Activated CD4-positive, alpha-beta memory T cell treated with anti-CD3 and anti-CD28 coated beads, Interleukin-2, amount 10 ng/mL, durations not matched to agents 7 days and 5 days (primary cell): ENCODE results near the gene S1PR4. TPM values are rescaled to one million over a fixed set of nuclear protein-coding genes. Genes with fewer than 3 reads are reported as not detected.
"Not testable (repeated sequence)": the region's sequence is repeated elsewhere in the genome, so short reads cannot be mapped to it uniquely, and the experiment has no call there.

Experiments used
- CTCF ChIA-PET: fragments of 350-600 bp; sonication (Branson Sonifier 250); formaldehyde crosslinking; loops from one replicate; lab custom pipeline; 2021; ENCODE audit warnings: antibody characterized with exemption, inconsistent platforms; lab: Charles Lee
- POLR2A ChIA-PET: fragments of 350-600 bp; sonication (Branson Sonifier 250); formaldehyde crosslinking; loops from one replicate; lab custom pipeline; 2021; ENCODE audit warnings: antibody characterized with exemption; lab: Charles Lee
- DNase-seq: peaks from one replicate; pipeline ENCODE4 v3.0.0-alpha.2; 2020
- H3K27ac Mint-ChIP-seq: one replicate; pipeline ENCODE4 v1.8.0; 2021; ENCODE audit warnings: mild to moderate bottlenecking, mixed read lengths
- H3K27me3 Mint-ChIP-seq: one replicate; pipeline ENCODE4 v1.8.0; 2021; ENCODE audit warnings: mixed read lengths
- H3K36me3 Mint-ChIP-seq: one replicate; pipeline ENCODE4 v1.8.0; 2021; ENCODE audit warnings: low read depth, mixed read lengths
- H3K4me1 Mint-ChIP-seq: one replicate; pipeline ENCODE4 v1.8.0; 2021; ENCODE audit warnings: mixed read lengths
- H3K4me3 Mint-ChIP-seq: one replicate; pipeline ENCODE4 v1.8.0; 2021; ENCODE audit warnings: mild to moderate bottlenecking, mixed read lengths
- H3K9me3 Mint-ChIP-seq: one replicate; pipeline ENCODE4 v1.8.0; 2021; ENCODE audit warnings: mixed read lengths
- total RNA-seq, 2 experiments: library from RNA; stranded (reverse); gene quantifications; one replicate each; pipeline ENCODE4 v1.2.3, GENCODE V29; 2021

S1PR4 gene
- total RNA-seq, 2 experiments from 2014 or later: 275 to 280 TPM

DNA sequence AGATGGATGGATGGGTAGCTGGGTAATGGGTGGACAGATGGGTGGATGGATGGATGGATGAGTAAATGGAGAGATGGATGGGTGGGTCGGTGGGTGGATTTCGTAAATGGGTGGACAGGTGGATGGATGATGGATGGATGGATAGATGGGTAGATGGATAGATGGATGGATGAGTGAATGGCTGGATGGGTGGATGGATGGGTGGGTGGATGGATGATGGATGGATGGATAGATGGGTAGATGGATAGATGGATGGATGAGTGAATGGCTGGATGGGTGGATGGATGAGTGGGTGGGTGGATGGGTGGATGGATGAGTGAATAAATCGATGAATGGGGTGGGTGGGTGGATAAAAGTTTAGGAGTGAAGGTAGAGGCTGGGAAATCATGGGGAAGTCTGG, 24.1 kb upstream of the S1PR4 start:
- DNase-seq, CTCF ChIA-PET, H3K9me3 Mint-ChIP-seq, H3K27ac Mint-ChIP-seq, H3K27me3 Mint-ChIP-seq, H3K4me3 Mint-ChIP-seq: not testable (repeated sequence)
- POLR2A ChIA-PET: interaction anchor here (1.0 to 1.6 kb wide), 5 partner anchors 16 to 24 kb away, joined by 3 to 6 read pairs (median 4); partner anchors contain the start of genes GNA15 and S1PR4
- Mint-ChIP-seq H3K36me3 (peaks cover 17% of the 10 kb centered on the region), H3K4me1 (peaks cover 16% of the 10 kb centered on the region)

DNA sequence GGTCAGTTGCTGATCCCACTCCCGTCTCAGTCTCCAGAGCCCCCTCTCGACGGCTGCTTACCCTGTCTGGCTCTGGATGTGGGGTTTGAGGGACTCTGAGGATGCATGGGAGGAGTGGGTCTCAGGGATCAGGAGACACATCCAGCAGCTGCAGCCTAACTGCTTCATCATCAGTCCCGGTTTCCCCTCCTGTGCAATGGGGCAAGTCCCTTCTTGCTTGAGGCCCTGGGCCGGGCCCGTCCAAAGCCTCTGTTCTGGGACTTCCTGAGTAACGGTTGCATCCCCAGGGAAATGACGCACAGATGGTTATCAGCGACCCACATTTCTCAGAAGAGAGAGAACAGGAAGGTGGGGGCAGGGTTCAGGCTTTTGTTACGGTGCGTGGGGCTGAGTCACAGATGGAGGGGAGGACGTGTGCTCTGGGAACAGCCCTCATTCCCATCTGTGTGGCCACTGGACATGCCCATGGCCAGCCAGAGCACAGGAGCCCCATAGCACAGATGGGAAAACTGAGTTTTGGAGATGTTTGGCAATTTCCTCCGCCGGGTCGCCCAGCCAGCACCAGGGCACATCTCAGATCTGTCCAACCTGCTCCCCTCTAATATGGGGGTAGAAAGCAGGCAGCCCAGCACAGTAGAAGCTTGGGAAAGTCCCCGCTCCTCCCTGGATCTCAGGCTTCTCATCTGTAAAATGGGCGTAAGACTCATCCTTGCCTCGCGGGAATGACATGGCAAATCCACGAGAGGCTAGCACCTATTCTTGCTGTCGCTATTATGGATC, 23.4 kb upstream of the S1PR4 start:
- Mint-ChIP-seq H3K4me3 (no peak overlapping the region), H3K36me3 (peaks cover 17% of the 10 kb centered on the region), H3K27ac (no peak overlapping the region), H3K27me3 (no peaks in the 10 kb centered on the region), H3K9me3 (peaks cover 4% of the 10 kb centered on the region), H3K4me1 (peaks cover 18% of the 10 kb centered on the region)
- ChIA-PET CTCF (interaction anchor here (1.0 kb wide), 1 partner anchor 22 kb away, joined by 3 read pairs; no protein-coding TSS in a partner anchor), POLR2A (interaction anchor here (1.0 to 1.6 kb wide), 6 partner anchors 15 to 24 kb away, joined by 3 to 6 read pairs (median 4); partner anchors contain the start of genes GNA15 and S1PR4)
- DNase-seq: peak; percentile 90

DNA sequence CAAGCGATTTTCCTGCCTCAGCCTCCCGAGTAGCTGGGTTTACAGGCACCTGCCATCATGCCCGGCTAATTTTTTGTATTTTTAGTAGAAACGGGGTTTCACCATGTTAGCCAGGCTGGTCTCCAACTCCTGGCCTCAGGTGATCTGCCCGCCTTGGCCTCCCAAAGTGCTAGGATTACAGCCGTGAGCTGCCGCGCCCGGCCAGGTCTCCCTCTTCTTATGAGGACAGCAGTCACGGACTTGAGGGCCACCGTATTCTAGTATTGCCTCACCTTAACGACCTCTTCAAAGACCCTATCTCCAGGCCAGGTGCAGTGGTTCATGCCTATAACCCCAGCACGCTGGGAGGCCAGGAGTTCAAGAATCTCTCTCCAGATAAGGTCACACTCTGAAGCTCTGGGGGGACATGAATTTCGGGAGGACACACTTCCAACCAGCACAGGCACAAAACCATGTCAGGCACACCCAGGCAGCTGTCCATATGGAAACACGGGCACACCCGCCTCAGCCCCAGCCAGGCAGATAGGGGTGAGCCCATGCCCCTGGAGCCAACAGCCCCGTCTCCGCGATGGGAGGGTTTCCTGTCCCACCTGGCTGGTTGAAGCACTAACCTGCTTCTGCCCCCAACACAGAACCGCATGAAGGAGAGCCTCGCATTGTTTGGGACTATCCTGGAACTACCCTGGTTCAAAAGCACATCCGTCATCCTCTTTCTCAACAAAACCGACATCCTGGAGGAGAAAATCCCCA, 21.3 kb upstream of the S1PR4 start:
- Mint-ChIP-seq H3K27me3 (no peaks in the 10 kb centered on the region), H3K27ac (peak overlapping the region; percentile 49), H3K4me3 (no peak overlapping the region), H3K36me3 (peaks cover 28% of the 10 kb centered on the region), H3K9me3 (peaks cover 6% of the 10 kb centered on the region), H3K4me1 (peaks cover 31% of the 10 kb centered on the region)
- no peak for DNase-seq
- CTCF ChIA-PET: interaction anchor here (0.5 to 1.4 kb wide), 3 partner anchors 28 to 92 kb away, joined by 3 to 4 read pairs (median 3); no protein-coding TSS in a partner anchor
- POLR2A ChIA-PET: interaction anchor here (0.6 to 1.3 kb wide), 3 partner anchors 16 to 28 kb away, joined by 3 to 4 read pairs (median 3); no protein-coding TSS in a partner anchor

DNA sequence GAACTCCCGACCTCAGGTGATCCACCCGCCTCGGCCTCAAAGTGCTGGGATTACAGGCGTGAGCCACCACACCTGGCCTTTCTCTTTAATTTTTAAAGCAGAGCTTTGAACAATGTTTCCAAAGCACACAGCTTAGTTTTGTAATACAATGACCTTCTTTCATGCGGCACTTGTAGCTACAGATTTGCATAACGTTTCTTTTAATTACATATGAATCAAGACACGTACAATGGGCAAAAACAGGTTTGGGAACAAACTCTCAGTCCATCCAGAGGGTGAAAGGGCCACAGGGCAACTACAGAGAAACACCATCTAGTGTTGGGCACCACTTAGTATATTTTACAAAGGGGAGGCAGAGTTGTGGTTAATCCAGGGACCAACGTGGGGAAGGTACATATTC, 19.0 kb upstream of the S1PR4 start:
- peak overlapping the region; percentile 61 for H3K27ac Mint-ChIP-seq
- H3K9me3 Mint-ChIP-seq: peaks cover 6% of the 10 kb centered on the region
- ChIA-PET POLR2A (interaction anchor here (0.9 kb wide), 1 partner anchor 21 kb away, joined by 3 read pairs; no protein-coding TSS in a partner anchor), CTCF (interaction anchor here (0.6 to 4.4 kb wide), 7 partner anchors 12 to 1193 kb away, joined by 3 to 23 read pairs (median 3); no protein-coding TSS in a partner anchor)
- no peak overlapping the region for H3K4me3 Mint-ChIP-seq
- H3K27me3 Mint-ChIP-seq: no peaks in the 10 kb centered on the region
- no peak for DNase-seq
- H3K36me3 Mint-ChIP-seq: peaks cover 50% of the 10 kb centered on the region
- peaks cover 53% of the 10 kb centered on the region for H3K4me1 Mint-ChIP-seq

DNA sequence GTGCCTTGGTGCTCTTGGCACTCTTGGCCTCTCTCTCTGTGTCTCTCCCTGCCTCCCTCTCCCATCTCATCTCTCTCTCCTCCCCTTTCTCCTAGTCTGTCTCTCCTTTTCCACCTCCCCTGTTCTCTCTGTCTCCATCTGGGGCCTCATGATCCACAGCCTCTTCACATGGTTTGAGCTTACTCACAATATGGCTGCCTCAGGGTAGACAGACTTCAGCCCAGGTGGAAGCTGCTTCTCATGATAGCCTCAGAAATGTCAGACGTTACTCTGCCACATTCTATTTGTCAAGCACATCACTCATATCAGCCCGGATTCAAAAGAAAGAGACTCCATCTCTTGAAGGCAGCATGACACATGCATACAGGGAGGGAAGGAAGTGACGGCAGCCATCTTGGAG, 18.4 kb upstream of the S1PR4 start:
- no peaks in the 10 kb centered on the region for H3K27me3 Mint-ChIP-seq
- H3K27ac Mint-ChIP-seq: peak overlapping the region; percentile 61
- H3K4me1 Mint-ChIP-seq: peaks cover 59% of the 10 kb centered on the region
- CTCF ChIA-PET: interaction anchor here (0.6 to 4.4 kb wide), 7 partner anchors 13 to 210 kb away, joined by 3 to 23 read pairs (median 4); no protein-coding TSS in a partner anchor
- POLR2A ChIA-PET: interaction anchor here (0.9 kb wide), 1 partner anchor 21 kb away, joined by 3 read pairs; no protein-coding TSS in a partner anchor
- no peak overlapping the region for H3K4me3 Mint-ChIP-seq
- no peak for DNase-seq
- peaks cover 55% of the 10 kb centered on the region for H3K36me3 Mint-ChIP-seq
- H3K9me3 Mint-ChIP-seq: peaks cover 6% of the 10 kb centered on the region

DNA sequence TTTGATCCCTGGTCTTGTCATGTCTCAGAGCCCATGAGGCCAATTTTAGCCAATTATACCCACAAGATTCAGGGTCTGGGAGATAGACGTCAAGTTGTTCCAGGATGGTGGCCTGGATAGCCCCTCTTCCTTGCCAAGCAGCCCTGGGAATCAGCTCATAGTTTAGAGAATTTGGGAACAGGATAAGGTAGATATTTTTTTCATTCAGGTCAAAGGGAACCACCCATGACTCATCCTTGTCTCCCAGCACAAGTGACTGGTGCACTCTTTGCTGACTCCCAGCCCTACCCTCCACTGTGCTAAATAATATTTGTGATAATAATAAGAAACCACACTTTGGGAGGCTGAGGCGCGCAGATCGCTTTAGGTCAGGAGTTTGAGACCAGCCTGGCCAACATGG, 17.1 kb upstream of the S1PR4 start:
- DNase-seq: no peak
- peaks cover 66% of the 10 kb centered on the region for H3K4me1 Mint-ChIP-seq
- H3K27ac Mint-ChIP-seq: peak overlapping the region; percentile 61
- H3K9me3 Mint-ChIP-seq: peaks cover 8% of the 10 kb centered on the region
- ChIA-PET CTCF (interaction anchor here (1.0 to 4.7 kb wide), 11 partner anchors 14 to 211 kb away, joined by 3 to 46 read pairs (median 5); partner anchors contain the start of gene NCLN), POLR2A (interaction anchor here (1.0 to 1.9 kb wide), 6 partner anchors 14 to 31 kb away, joined by 3 to 7 read pairs (median 4); no protein-coding TSS in a partner anchor)
- H3K27me3 Mint-ChIP-seq: no peaks in the 10 kb centered on the region
- peaks cover 65% of the 10 kb centered on the region for H3K36me3 Mint-ChIP-seq
- no peak overlapping the region for H3K4me3 Mint-ChIP-seq

DNA sequence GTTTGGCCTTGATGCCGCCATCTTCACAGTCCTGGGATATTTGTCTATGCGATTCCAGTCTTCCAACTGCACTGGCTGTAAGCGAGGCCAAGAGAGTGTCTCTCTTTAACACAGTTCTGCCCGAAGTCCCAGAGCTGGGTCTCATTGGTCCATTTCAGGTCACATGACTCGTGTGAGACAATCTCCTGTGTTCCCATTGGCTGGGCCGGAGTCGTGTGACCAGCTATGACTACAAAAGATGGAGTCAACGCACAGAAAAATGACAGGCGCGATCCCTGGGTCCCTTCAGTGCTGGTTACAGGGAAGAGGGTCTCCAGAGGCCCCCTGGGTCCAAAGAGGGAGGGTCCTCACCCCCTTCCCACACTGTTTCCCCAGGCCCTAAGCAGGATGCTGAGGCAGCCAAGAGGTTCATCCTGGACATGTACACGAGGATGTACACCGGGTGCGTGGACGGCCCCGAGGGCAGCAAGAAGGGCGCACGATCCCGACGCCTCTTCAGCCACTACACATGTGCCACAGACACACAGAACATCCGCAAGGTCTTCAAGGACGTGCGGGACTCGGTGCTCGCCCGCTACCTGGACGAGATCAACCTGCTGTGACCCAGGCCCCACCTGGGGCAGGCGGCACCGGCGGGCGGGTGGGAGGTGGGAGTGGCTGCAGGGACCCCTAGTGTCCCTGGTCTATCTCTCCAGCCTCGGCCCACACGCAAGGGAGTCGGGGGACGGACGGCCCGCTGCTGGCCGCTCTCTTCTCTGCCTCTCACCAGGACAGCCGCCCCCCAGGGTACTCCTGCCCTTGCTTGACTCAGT, 15.9 kb upstream of the S1PR4 start:
- H3K4me3 Mint-ChIP-seq: no peak overlapping the region

DNA sequence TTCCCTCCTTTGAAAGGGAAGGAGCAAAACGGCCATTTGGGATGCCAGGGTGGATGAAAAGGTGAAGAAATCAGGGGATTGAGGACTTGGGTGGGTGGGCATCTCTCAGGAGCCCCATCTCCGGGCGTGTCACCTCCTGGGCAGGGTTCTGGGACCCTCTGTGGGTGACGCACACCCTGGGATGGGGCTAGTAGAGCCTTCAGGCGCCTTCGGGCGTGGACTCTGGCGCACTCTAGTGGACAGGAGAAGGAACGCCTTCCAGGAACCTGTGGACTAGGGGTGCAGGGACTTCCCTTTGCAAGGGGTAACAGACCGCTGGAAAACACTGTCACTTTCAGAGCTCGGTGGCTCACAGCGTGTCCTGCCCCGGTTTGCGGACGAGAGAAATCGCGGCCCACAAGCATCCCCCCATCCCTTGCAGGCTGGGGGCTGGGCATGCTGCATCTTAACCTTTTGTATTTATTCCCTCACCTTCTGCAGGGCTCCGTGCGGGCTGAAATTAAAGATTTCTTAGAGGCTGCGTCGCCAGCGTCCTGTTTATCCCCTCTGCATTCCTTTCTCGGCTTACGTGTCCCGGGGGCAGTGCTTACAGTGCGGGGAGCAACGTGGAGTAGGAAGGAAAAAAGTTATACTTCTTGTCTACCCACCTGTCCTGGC, 15.2 kb upstream of the S1PR4 start:
- Mint-ChIP-seq H3K27ac (peak overlapping the region; percentile 73), H3K4me3 (no peak overlapping the region)
- POLR2A ChIA-PET: interaction anchor here (2.6 to 3.7 kb wide), 2 partner anchors 13 to 16 kb away, joined by 15 to 20 read pairs; partner anchors contain the start of gene S1PR4

More for the DNA sequence above, 15.9 kb upstream of the S1PR4 start:
- DNase-seq: peak; percentile 59
- H3K4me1 Mint-ChIP-seq: peaks cover 62% of the 10 kb centered on the region
- peaks cover 76% of the 10 kb centered on the region for H3K36me3 Mint-ChIP-seq
- ChIA-PET CTCF (interaction anchor here (0.7 to 4.7 kb wide), 14 partner anchors 13 to 212 kb away, joined by 3 to 46 read pairs (median 5); partner anchors contain the start of gene NCLN), POLR2A (interaction anchor here (0.9 to 1.9 kb wide), 7 partner anchors 13 to 33 kb away, joined by 3 to 7 read pairs (median 4); partner anchors contain the start of gene NCLN)
- peak overlapping the region; percentile 73 for H3K27ac Mint-ChIP-seq
- H3K9me3 Mint-ChIP-seq: peaks cover 8% of the 10 kb centered on the region
- H3K27me3 Mint-ChIP-seq: no peaks in the 10 kb centered on the region

DNA sequence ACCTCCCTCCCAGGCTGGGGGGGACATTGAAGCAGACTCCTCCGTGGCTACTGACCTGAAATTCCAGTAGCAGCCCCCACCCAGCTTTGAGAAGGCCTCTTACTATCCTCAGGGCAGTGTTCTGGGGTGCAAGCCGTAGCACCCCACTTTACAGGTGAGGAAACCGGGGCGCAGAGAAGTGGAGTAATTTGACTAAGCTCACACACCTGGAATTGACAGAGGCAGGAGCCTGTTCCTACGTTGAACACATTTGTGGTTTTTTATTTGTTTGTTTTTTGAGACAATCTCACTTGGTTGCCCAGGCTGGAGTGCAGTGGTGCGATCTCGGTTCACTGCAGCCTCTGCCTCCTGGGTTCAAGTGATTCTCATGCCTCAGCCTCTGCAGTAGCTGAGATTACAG, 14.6 kb upstream of the S1PR4 start:
- H3K9me3 Mint-ChIP-seq: peaks cover 8% of the 10 kb centered on the region
- H3K4me3 Mint-ChIP-seq: no peak overlapping the region
- H3K27ac Mint-ChIP-seq: peak overlapping the region; percentile 49
- H3K4me1 Mint-ChIP-seq: peaks cover 58% of the 10 kb centered on the region
- ChIA-PET CTCF (interaction anchor here (0.6 to 4.7 kb wide), 12 partner anchors 13 to 213 kb away, joined by 3 to 46 read pairs (median 3); no protein-coding TSS in a partner anchor), POLR2A (interaction anchor here (2.6 to 3.7 kb wide), 2 partner anchors 13 to 16 kb away, joined by 15 to 20 read pairs; partner anchors contain the start of gene S1PR4)
- H3K27me3 Mint-ChIP-seq: no peaks in the 10 kb centered on the region
- H3K36me3 Mint-ChIP-seq: peaks cover 81% of the 10 kb centered on the region
- no peak for DNase-seq

More for the DNA sequence above, 15.2 kb upstream of the S1PR4 start:
- H3K4me1 Mint-ChIP-seq: peaks cover 61% of the 10 kb centered on the region
- peaks cover 8% of the 10 kb centered on the region for H3K9me3 Mint-ChIP-seq
- CTCF ChIA-PET: interaction anchor here (0.8 to 4.7 kb wide), 8 partner anchors 17 to 200 kb away, joined by 3 to 46 read pairs (median 6); no protein-coding TSS in a partner anchor
- DNase-seq: peak; percentile 76
- H3K27me3 Mint-ChIP-seq: no peaks in the 10 kb centered on the region
- peaks cover 81% of the 10 kb centered on the region for H3K36me3 Mint-ChIP-seq

DNA sequence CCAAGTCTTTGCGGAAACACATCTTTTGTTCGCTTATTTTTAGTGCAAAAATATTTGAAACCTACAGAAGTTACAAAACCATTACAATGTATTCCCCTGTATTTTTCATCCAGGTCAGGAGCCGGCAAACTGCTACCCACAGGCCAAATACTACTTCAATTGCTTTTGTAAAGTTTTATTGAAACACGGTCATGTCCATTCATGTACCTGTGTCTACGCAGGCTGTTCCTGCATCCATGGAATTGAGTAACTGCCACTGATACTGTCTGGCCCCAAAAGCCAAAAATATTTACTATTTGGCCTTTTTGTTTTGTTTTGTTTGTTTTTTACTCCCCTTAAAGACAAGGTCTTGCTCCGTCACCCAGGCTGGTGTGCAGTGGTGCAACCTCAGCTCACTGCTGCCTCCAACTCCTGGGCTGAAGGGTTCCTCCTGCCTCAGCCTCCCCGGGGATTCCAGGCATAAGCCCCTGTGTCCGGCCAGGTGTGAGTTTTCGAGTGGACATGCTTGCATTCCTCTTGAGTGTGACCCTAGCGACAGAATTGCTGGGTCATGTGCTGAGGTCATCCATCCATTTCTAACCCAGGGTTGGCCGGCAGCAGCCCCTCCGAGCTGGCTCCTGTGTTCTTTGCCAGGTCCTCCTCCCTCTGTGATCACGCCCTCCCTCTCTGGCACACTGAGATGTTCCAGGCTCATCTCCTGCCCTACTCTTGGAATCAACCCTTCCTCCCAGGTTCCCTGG, 10.9 kb upstream of the S1PR4 start:
- Mint-ChIP-seq H3K4me1 (peaks cover 54% of the 10 kb centered on the region), H3K9me3 (peaks cover 5% of the 10 kb centered on the region), H3K27ac (no peak overlapping the region), H3K27me3 (no peaks in the 10 kb centered on the region), H3K4me3 (no peak overlapping the region), H3K36me3 (peaks cover 59% of the 10 kb centered on the region)
- CTCF ChIA-PET: no interaction called here
- POLR2A ChIA-PET: interaction anchor here (1.0 kb wide), 1 partner anchor 9 kb away, joined by 6 read pairs; no protein-coding TSS in a partner anchor
- DNase-seq: no peak
